ENCODE results near the gene JAKMIP1.

DNA sequence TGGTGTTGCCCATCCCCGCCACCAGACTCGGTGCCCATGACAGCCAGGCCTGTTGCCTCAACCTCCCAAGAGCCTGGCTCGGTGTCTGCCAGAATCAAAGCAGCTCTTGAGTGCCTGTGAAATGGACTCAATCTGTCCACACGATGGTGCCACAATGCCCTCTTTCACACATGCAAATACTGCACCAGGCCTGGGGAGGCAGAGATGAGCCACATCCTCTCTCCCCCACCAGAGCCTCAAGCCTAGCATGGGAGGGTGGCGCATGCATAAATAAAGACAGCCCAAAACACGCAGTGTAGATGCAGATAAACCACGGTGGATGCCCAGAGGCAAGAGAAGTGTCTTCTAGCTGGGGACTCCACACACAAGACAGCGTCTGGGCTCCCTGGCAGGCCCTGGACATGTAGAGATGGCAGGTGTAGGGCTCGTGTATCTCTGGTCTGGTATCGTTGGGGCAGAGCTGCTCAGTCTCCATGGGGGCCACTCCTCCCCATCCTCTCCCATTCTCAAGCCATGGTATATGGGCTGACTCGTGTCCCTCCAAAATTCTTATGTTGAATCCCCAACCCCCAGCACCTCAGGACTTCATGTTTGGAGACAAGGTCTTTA is 65.6 kb downstream of the JAKMIP1 start:
- TF ChIP-seq EZH2 (IDR thresholded peaks at IDR 0.05; ENCODE audit: insufficient read depth, poor library complexity, severe bottlenecking) (no peak), EZH2phosphoT487 (IDR thresholded peaks at IDR 0.05; ENCODE audit: insufficient read depth, low read depth) (no peak)

Data from GM23248 (cell line).